GM23338 (cell line): ENCODE measurements around the gene SLC32A1. TPM values are rescaled to one million over a fixed set of nuclear protein-coding genes. Genes with fewer than 3 reads are reported as not detected.

ENCODE experiments used
- ATAC-seq: fragments of 200-7000 bp; cut with Tn5 transposase; 3 replicates; pipeline ENCODE4 v1.9.1; 2020
- DNase-seq: peaks from one replicate; pipeline ENCODE4 v3.0.0-alpha.2; 2015; ENCODE audit warnings: low spot score
- H2AFZ ChIP-seq: fragments of 200-600 bp; sonication (generic); 2 replicates; pipeline ENCODE4 v1.8.0; 2016; ENCODE audit warnings: antibody characterized with exemption, mild to moderate bottlenecking, moderate library complexity
- H3F3A ChIP-seq: fragments of 200-600 bp; sonication (generic); replicated peaks from 2 replicates; pipeline ENCODE4 v1.8.0; 2017; ENCODE audit warnings: antibody characterized with exemption, mixed run types, low read depth
- H3K27ac ChIP-seq: fragments of 200-600 bp; sonication (generic); 2 replicates; pipeline ENCODE4 v1.6.1; 2016; ENCODE audit warnings: low read depth
- H3K27me3 ChIP-seq: fragments of 200-600 bp; sonication (generic); 2 replicates; pipeline ENCODE4 v1.8.0; 2016; ENCODE audit warnings: mild to moderate bottlenecking, mixed run types, moderate library complexity; ENCODE audit not compliant: insufficient read depth
- H3K36me3 ChIP-seq: fragments of 200-600 bp; sonication (generic); 2 replicates; pipeline ENCODE4 v1.8.0; 2016; ENCODE audit warnings: mild to moderate bottlenecking; ENCODE audit not compliant: insufficient read depth
- H3K4me1 ChIP-seq: fragments of 200-600 bp; sonication (generic); 2 replicates; pipeline ENCODE4 v1.8.0; 2016; ENCODE audit warnings: mild to moderate bottlenecking, moderate library complexity; ENCODE audit not compliant: insufficient read depth
- H3K4me2 ChIP-seq: fragments of 200-600 bp; sonication (generic); 2 replicates; pipeline ENCODE4 v1.7.1; 2017; ENCODE audit warnings: mixed run types
- H3K4me3 ChIP-seq: fragments of 200-600 bp; sonication (generic); 2 replicates; pipeline ENCODE4 v1.6.1; 2016; ENCODE audit warnings: mixed run types
- H3K79me2 ChIP-seq: fragments of 200-600 bp; sonication (generic); replicated peaks from 2 replicates; pipeline ENCODE4 v1.8.0; 2017; ENCODE audit warnings: mild to moderate bottlenecking; ENCODE audit not compliant: insufficient read depth
- H3K9me2 ChIP-seq: fragments of 200-600 bp; sonication (generic); 2 replicates; pipeline ENCODE4 v1.8.0; 2017; ENCODE audit not compliant: insufficient read depth
- H4K20me1 ChIP-seq: fragments of 200-600 bp; sonication (generic); replicated peaks from 2 replicates; pipeline ENCODE4 v1.8.0; 2017; ENCODE audit warnings: mild to moderate bottlenecking; ENCODE audit not compliant: insufficient read depth
- H3K27ac Mint-ChIP-seq: 2 replicates; pipeline ENCODE4 v1.8.0; 2020; ENCODE audit warnings: inconsistent platforms, mild to moderate bottlenecking, moderate library complexity, mixed read lengths
- H3K27me3 Mint-ChIP-seq: 3 replicates; pipeline ENCODE4 v1.8.0; 2022; ENCODE audit warnings: low read depth, mild to moderate bottlenecking, moderate library complexity, mixed read lengths, inconsistent platforms; ENCODE audit not compliant: insufficient read depth, poor library complexity
- H3K36me3 Mint-ChIP-seq: 3 replicates; pipeline ENCODE4 v1.8.0; 2021; ENCODE audit warnings: low read depth, mild to moderate bottlenecking, inconsistent platforms, moderate library complexity, mixed read lengths
- H3K4me1 Mint-ChIP-seq: 3 replicates; pipeline ENCODE4 v1.8.0; 2020; ENCODE audit warnings: mild to moderate bottlenecking, inconsistent platforms, mixed read lengths
- H3K4me3 Mint-ChIP-seq: 3 replicates; pipeline ENCODE4 v1.8.0; 2021; ENCODE audit warnings: moderate library complexity, mild to moderate bottlenecking, inconsistent platforms, mixed read lengths
- H3K9me3 Mint-ChIP-seq: 3 replicates; pipeline ENCODE4 v1.8.0; 2020; ENCODE audit warnings: moderate library complexity, mild to moderate bottlenecking, inconsistent platforms, mixed read lengths
- CTCF ChIP-seq, 2 experiments: fragments of 200-600 bp in 1 of 2; sonication (generic) in 1 of 2; conservative IDR thresholded peaks; 2 replicates each; pipeline versions ENCODE4 v1.5.1 to v1.6.1; 2016 to 2017; ENCODE audit warnings: antibody characterized with exemption in 2 of 2, low read depth in 2 of 2, mild to moderate bottlenecking in 2 of 2, moderate library complexity in 1 of 2
- ETS1 ChIP-seq: IDR thresholded peaks from 2 replicates; pipeline ENCODE4 v1.6.1; 2016; ENCODE audit warnings: antibody characterized with exemption
- EZH2 ChIP-seq: fragments of 200-600 bp; sonication (generic); IDR thresholded peaks from one replicate; pipeline ENCODE4 v1.8.0; 2017; ENCODE audit warnings: antibody characterized with exemption, mild to moderate bottlenecking, low read depth; ENCODE audit not compliant: unreplicated experiment
- EZH2phosphoT487 ChIP-seq: fragments of 200-600 bp; sonication (generic); IDR thresholded peaks from one replicate; pipeline ENCODE4 v1.8.1; 2018; ENCODE audit warnings: antibody characterized with exemption; ENCODE audit not compliant: unreplicated experiment
- JUNB ChIP-seq: IDR thresholded peaks from one replicate; pipeline ENCODE4 v1.6.1; 2016; ENCODE audit warnings: antibody characterized with exemption; ENCODE audit not compliant: unreplicated experiment
- NANOG ChIP-seq: IDR thresholded peaks from 2 replicates; pipeline ENCODE4 v1.6.1; 2016; ENCODE audit warnings: antibody characterized with exemption, borderline replicate concordance
- ZNF331 ChIP-seq: fragments of 250-450 bp; sonication (Bioruptor Pico); IDR thresholded peaks from 2 replicates; pipeline ENCODE4 v1.5.0; 2020; ENCODE audit warnings: low read depth, mild to moderate bottlenecking, moderate library complexity
- ZNF462 ChIP-seq: fragments of 250-450 bp; sonication (Bioruptor Pico); IDR thresholded peaks from 2 replicates; pipeline ENCODE4 v1.5.0; 2020; ENCODE audit warnings: mild to moderate bottlenecking, moderate library complexity
- polyA plus RNA-seq: library from polyadenylated mRNA; unstranded; fragments of >200 nt; fragmentation: Nextera tagmentation; extraction: Ambion mirVana; gene quantifications from 2 replicates; pipeline ENCODE4 v1.2.1, GENCODE V29; 2016
- total RNA-seq: library from RNA; depleted of rRNA; stranded (reverse); fragments of >200 nt; shearing (Covaris generic); gene quantifications from 2 replicates; pipeline ENCODE4 v1.2.3, GENCODE V29; 2014

SLC32A1 gene
- total and polyA plus RNA-seq, 2 experiments from 2014 or later = 0.87 TPM; not detected in 1

- no peaks in the 10 kb centered on the region for H3K36me3 Mint-ChIP-seq
- no peak overlapping the region for H3K4me3 Mint-ChIP-seq
- H3K27me3 ChIP-seq = no peaks in the 10 kb centered on the region
Observed at GRCh38 chr20:38703526-38703925, 20.8 kb upstream of the SLC32A1 start.

DNA sequence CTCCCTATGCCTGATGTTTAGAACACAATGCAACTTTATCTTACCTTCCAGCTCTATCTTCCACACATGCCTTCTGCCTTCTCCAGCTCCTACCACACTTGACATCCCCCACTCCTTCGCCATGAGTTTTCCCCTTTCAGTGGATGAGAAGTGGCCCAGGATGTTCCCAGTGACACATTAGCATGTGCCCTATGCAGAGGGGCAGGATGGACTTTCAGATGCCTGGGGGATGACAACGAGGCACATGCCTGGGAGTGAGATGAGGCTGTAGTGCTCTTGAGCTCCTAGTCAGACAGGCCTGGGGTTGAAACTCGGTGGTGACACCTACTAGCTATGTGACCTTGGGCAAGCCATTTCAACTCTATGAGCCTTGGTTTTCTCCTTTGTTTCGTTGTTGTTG, 20.1 kb upstream of the SLC32A1 start:
- ATAC-seq = no peak
- Mint-ChIP-seq H3K9me3 (no peaks in the 10 kb centered on the region), H3K4me1 (peaks cover 9% of the 10 kb centered on the region; the same call in 2 of the 3 replicates), H3K27ac (no peak overlapping the region), H3K27me3 (peaks cover 6% of the 10 kb centered on the region), H3K4me3 (no peak overlapping the region), H3K36me3 (no peaks in the 10 kb centered on the region)
- H3K4me3 ChIP-seq = no peak overlapping the region
- no peaks in the 10 kb centered on the region for H3K79me2 ChIP-seq
- no peaks in the 10 kb centered on the region for H3K27me3 ChIP-seq
- peaks cover 6% of the 10 kb centered on the region; the same call in 1 of the 2 replicates for H3K4me1 ChIP-seq
- H3F3A ChIP-seq = no peaks in the 10 kb centered on the region
- H3K36me3 ChIP-seq = no peaks in the 10 kb centered on the region
- H3K9me2 ChIP-seq = no peaks in the 10 kb centered on the region
- no peak overlapping the region for H3K4me2 ChIP-seq
- H3K27ac ChIP-seq = no peak overlapping the region
- H4K20me1 ChIP-seq = no peaks in the 10 kb centered on the region
- no peak overlapping the region for H2AFZ ChIP-seq
- no peak for DNase-seq
- TF ChIP-seq ETS1 (no peak), ZNF331 (CRISPR knock-in tag) (no peak), EZH2phosphoT487 (no peak), JUNB (no peak), ZNF462 (CRISPR knock-in tag) (no peak), NANOG (no peak)

More at GRCh38 chr20:38703526-38703925, 20.8 kb upstream of the SLC32A1 start:
- Histone ChIP-seq H3K79me2 (no peaks in the 10 kb centered on the region), H4K20me1 (no peaks in the 10 kb centered on the region), H3K27ac (no peak overlapping the region), H3K4me3 (no peak overlapping the region), H2AFZ (no peak overlapping the region), H3K4me2 (no peak overlapping the region), H3K36me3 (no peaks in the 10 kb centered on the region), H3K4me1 (peaks cover 6% of the 10 kb centered on the region; the same call in 1 of the 2 replicates), H3F3A (no peaks in the 10 kb centered on the region), H3K9me2 (no peaks in the 10 kb centered on the region)
- H3K27me3 Mint-ChIP-seq = peaks cover 6% of the 10 kb centered on the region
- ATAC-seq = no peak
- H3K9me3 Mint-ChIP-seq = no peaks in the 10 kb centered on the region
- peaks cover 9% of the 10 kb centered on the region; the same call in 2 of the 3 replicates for H3K4me1 Mint-ChIP-seq
- DNase-seq = no peak
- H3K27ac Mint-ChIP-seq = no peak overlapping the region
- TF ChIP-seq NANOG (no peak), EZH2 (no peak), CTCF (conservative IDR thresholded peaks at IDR 0.05; ENCODE audit: low read depth in 2 of 2) (no peak)
